ENCODE data around the gene ANKRD23. TPM values are rescaled to one million over a fixed set of nuclear protein-coding genes. Genes with fewer than 3 reads are reported as not detected.

Gene ANKRD23
- polyA plus RNA-seq, 1 donor from 2014 or later, result 12.1 TPM

GRCh38 chr2:96880891-96881273, 37.1 kb upstream of the ANKRD23 start:
- H3K27me3 ChIP-seq (ENCODE audit: insufficient read depth, low read depth, low read length), result no peaks in the 10 kb centered on the region
- H4K20me1 ChIP-seq (ENCODE audit: insufficient read depth), result no peaks in the 10 kb centered on the region
- no peak overlapping the region for H3K4me3 ChIP-seq (ENCODE audit: low read length)
- H3K4me2 ChIP-seq (ENCODE audit: low read length), result no peak overlapping the region
- H3K9me2 ChIP-seq (ENCODE audit: insufficient read depth, low read length), result no peaks in the 10 kb centered on the region
- no peaks in the 10 kb centered on the region for H3K79me2 ChIP-seq (replicated peaks; ENCODE audit: insufficient read depth, low read length)
- H3K9me3 ChIP-seq (ENCODE audit: low read length), result no peaks in the 10 kb centered on the region
- TF ChIP-seq TAF1 (IDR thresholded peaks at IDR 0.05; ENCODE audit: low read depth) (no peak), MXI1 (conservative IDR thresholded peaks at IDR 0.05; ENCODE audit: poor library complexity, severe bottlenecking) (no peak), EP300 (conservative IDR thresholded peaks at IDR 0.05; ENCODE audit: poor library complexity, severe bottlenecking) (no peak), RAD21 (conservative IDR thresholded peaks at IDR 0.05) (no peak), SMC3 (conservative IDR thresholded peaks at IDR 0.05; ENCODE audit: poor library complexity) (no peak), POLR2AphosphoS5 (IDR thresholded peaks at IDR 0.05) (no peak), EZH2 (IDR thresholded peaks at IDR 0.05; ENCODE audit: borderline replicate concordance, insufficient read depth, low read length, poor library complexity, severe bottlenecking) (no peak)
- TF ChIP-seq, protein P1, sequence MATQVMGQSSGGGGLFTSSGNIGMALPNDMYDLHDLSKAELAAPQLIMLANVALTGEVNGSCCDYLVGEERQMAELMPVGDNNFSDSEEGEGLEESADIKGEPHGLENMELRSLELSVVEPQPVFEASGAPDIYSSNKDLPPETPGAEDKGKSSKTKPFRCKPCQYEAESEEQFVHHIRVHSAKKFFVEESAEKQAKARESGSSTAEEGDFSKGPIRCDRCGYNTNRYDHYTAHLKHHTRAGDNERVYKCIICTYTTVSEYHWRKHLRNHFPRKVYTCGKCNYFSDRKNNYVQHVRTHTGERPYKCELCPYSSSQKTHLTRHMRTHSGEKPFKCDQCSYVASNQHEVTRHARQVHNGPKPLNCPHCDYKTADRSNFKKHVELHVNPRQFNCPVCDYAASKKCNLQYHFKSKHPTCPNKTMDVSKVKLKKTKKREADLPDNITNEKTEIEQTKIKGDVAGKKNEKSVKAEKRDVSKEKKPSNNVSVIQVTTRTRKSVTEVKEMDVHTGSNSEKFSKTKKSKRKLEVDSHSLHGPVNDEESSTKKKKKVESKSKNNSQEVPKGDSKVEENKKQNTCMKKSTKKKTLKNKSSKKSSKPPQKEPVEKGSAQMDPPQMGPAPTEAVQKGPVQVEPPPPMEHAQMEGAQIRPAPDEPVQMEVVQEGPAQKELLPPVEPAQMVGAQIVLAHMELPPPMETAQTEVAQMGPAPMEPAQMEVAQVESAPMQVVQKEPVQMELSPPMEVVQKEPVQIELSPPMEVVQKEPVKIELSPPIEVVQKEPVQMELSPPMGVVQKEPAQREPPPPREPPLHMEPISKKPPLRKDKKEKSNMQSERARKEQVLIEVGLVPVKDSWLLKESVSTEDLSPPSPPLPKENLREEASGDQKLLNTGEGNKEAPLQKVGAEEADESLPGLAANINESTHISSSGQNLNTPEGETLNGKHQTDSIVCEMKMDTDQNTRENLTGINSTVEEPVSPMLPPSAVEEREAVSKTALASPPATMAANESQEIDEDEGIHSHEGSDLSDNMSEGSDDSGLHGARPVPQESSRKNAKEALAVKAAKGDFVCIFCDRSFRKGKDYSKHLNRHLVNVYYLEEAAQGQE (IDR thresholded peaks at IDR 0.05; ENCODE audit: borderline replicate concordance), result no peak
- TF ChIP-seq, protein P2, sequence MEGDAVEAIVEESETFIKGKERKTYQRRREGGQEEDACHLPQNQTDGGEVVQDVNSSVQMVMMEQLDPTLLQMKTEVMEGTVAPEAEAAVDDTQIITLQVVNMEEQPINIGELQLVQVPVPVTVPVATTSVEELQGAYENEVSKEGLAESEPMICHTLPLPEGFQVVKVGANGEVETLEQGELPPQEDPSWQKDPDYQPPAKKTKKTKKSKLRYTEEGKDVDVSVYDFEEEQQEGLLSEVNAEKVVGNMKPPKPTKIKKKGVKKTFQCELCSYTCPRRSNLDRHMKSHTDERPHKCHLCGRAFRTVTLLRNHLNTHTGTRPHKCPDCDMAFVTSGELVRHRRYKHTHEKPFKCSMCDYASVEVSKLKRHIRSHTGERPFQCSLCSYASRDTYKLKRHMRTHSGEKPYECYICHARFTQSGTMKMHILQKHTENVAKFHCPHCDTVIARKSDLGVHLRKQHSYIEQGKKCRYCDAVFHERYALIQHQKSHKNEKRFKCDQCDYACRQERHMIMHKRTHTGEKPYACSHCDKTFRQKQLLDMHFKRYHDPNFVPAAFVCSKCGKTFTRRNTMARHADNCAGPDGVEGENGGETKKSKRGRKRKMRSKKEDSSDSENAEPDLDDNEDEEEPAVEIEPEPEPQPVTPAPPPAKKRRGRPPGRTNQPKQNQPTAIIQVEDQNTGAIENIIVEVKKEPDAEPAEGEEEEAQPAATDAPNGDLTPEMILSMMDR (IDR thresholded peaks at IDR 0.05; ENCODE audit: poor library complexity, severe bottlenecking), result no peak
- no peak overlapping the region for H3K9ac ChIP-seq (ENCODE audit: low read length)
- no peaks in the 10 kb centered on the region for H3K36me3 ChIP-seq (ENCODE audit: insufficient read depth, low read length)
- H3K27ac ChIP-seq (ENCODE audit: low read length), result no peak overlapping the region
- no peak overlapping the region for H2AFZ ChIP-seq (ENCODE audit: low read depth, low read length)
- no peaks in the 10 kb centered on the region for H3F3A ChIP-seq (ENCODE audit: insufficient read depth, low read length, poor library complexity, severe bottlenecking)

DNA sequence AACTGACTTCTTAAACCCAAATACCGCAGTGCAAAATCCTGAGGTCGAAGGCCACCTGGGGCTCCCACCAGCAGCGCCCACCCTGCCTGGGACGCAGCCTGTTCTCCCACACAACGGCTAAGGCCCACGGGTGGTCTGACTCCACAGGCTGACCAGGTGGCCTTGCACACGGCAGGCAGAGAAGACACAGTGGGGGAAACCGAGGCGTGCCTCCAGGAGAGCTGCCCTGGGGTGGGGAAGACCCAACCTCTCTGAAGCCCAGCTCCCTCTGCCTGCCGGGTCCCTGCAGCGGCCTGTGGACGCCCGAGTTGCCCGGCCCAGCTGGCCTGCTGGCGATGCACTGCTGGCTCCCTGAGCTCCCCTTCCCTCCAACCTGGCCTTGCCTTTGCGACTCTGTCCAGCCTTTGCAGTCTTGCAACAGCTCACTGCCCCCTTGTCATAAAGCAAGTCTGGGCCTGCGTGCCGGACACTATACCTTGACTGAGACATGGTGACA, 35.8 kb upstream of the ANKRD23 start:
- Histone ChIP-seq H3K27me3 (ENCODE audit: insufficient read depth, low read depth, low read length) (no peaks in the 10 kb centered on the region), H4K20me1 (ENCODE audit: insufficient read depth) (no peaks in the 10 kb centered on the region), H3K9me3 (ENCODE audit: low read length) (no peaks in the 10 kb centered on the region), H3K79me2 (replicated peaks; ENCODE audit: insufficient read depth, low read length) (no peaks in the 10 kb centered on the region), H2AFZ (ENCODE audit: low read depth, low read length) (no peak overlapping the region), H3F3A (ENCODE audit: insufficient read depth, low read length, poor library complexity, severe bottlenecking) (no peaks in the 10 kb centered on the region), H3K4me3 (ENCODE audit: low read length) (no peak overlapping the region), H3K9ac (ENCODE audit: low read length) (no peak overlapping the region), H3K36me3 (ENCODE audit: insufficient read depth, low read length) (no peaks in the 10 kb centered on the region), H3K4me2 (ENCODE audit: low read length) (no peak overlapping the region), H3K27ac (ENCODE audit: low read length) (no peak overlapping the region), H3K9me2 (ENCODE audit: insufficient read depth, low read length) (no peaks in the 10 kb centered on the region)
- TF ChIP-seq, protein P1 (IDR thresholded peaks at IDR 0.05; ENCODE audit: borderline replicate concordance), result no peak
- TF ChIP-seq TAF1 (IDR thresholded peaks at IDR 0.05; ENCODE audit: low read depth), result no peak
- TF ChIP-seq POLR2AphosphoS5 (IDR thresholded peaks at IDR 0.05), result no peak
- no peak for TF ChIP-seq SMC3 (conservative IDR thresholded peaks at IDR 0.05; ENCODE audit: poor library complexity)
- no peak for TF ChIP-seq EZH2 (IDR thresholded peaks at IDR 0.05; ENCODE audit: borderline replicate concordance, insufficient read depth, low read length, poor library complexity, severe bottlenecking)
- no peak for TF ChIP-seq EP300 (conservative IDR thresholded peaks at IDR 0.05; ENCODE audit: poor library complexity, severe bottlenecking)
- TF ChIP-seq MXI1 (conservative IDR thresholded peaks at IDR 0.05; ENCODE audit: poor library complexity, severe bottlenecking), result no peak
- TF ChIP-seq, protein P2 (IDR thresholded peaks at IDR 0.05; ENCODE audit: poor library complexity, severe bottlenecking), result no peak
- TF ChIP-seq RAD21 (conservative IDR thresholded peaks at IDR 0.05), result no peak
